HG02885 (cell line): ENCODE data around the gene BFAR.
A peak's percentile ranks its signal among the peaks of the same experiment; 100 is the strongest.
"Not testable (repeated sequence)": the region's sequence is repeated elsewhere in the genome, so short reads cannot be mapped to it uniquely, and the experiment has no call there.

Source experiments
- ATAC-seq: cut with Tn5 transposase; IDR thresholded peaks from one replicate; pipeline ENCODE4 v1.9.1; 2021; ENCODE audit warnings: mild to moderate bottlenecking; ENCODE audit not compliant: unreplicated experiment, poor library complexity

BFAR gene

GRCh38 chr16:14635395-14636165, 2.8 kb downstream of the BFAR start:
- ATAC-seq = no peak

GRCh38 chr16:14636179-14636950, 3.6 kb downstream of the BFAR start:
- not testable (repeated sequence) for ATAC-seq

- ATAC-seq = not testable (repeated sequence)
Measured at GRCh38 chr16:14636951-14637240, 4.1 kb downstream of the BFAR start.

- ATAC-seq = no peak
Measured at GRCh38 chr16:14640538-14640937, 7.8 kb downstream of the BFAR start.

GRCh38 chr16:14641206-14641605, 8.5 kb downstream of the BFAR start:
- ATAC-seq = no peak

- ATAC-seq = no peak
Measured at GRCh38 chr16:14641926-14642325, 9.2 kb downstream of the BFAR start.

- no peak for ATAC-seq
Measured at GRCh38 chr16:14649816-14650215, 17.1 kb downstream of the BFAR start.

GRCh38 chr16:14650629-14651028, 17.9 kb downstream of the BFAR start:
- no peak for ATAC-seq

GRCh38 chr16:14652726-14653125, 20.0 kb downstream of the BFAR start:
- no peak for ATAC-seq

GRCh38 chr16:14658063-14658462, 25.3 kb downstream of the BFAR start:
- ATAC-seq = peak; percentile 76

- no peak for ATAC-seq
Measured at GRCh38 chr16:14667347-14668266, 34.9 kb downstream of the BFAR start.

GRCh38 chr16:14668556-14669223, 35.9 kb downstream of the BFAR start:
- no peak for ATAC-seq

- ATAC-seq = no peak
Measured at GRCh38 chr16:14669776-14670175, 37.0 kb downstream of the BFAR start.

- peak; percentile 65 for ATAC-seq
Measured at GRCh38 chr16:14672403-14672971, 39.7 kb downstream of the BFAR start.

- no peak for ATAC-seq
Measured at GRCh38 chr16:14676633-14677032, 43.9 kb downstream of the BFAR start.

GRCh38 chr16:14677627-14678026, 44.9 kb downstream of the BFAR start:
- ATAC-seq = no peak

GRCh38 chr16:14678748-14679497, 46.2 kb downstream of the BFAR start:
- ATAC-seq = no peak

- not testable (repeated sequence) for ATAC-seq
Measured at GRCh38 chr16:14680396-14680795, 47.6 kb downstream of the BFAR start.

- ATAC-seq = no peak
Measured at GRCh38 chr16:14681115-14681514, 48.4 kb downstream of the BFAR start.
